ENCODE results near the gene MYBBP1A.
A peak's percentile ranks its signal among the peaks of the same experiment; 100 is the strongest.

The MYBBP1A gene

DNA sequence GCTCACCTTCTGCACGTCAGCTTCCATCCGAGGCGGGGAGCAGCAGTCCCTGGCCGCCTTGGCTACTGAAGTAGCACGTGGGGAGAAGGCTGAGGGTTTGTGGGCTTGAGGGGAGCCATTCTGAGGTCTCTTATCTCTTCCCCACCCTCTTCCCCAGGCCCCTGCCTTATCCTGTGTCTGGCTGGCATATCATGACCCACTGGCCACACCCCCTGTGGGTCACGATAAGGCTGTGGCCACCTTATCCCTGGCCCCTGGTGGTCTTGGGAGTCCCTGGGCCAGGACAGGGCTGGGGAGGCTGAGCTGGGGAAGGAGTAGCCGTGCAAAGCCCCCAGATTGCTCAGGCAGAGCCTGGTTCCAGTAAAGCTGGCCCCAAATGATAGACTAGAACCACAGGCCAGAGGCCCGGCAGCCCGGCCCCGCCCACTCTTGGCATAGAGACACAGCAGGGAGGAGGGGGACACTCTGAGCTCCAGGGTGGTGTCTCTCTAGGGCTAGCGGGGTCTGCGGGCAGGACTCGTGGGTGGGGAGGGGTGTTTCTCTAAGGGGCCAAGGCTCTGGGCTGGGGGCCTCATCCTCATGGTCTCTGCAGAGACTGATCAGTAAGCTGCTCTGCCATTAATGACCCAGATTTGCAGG lies 48.9 kb downstream of the MYBBP1A start:
- Mint-ChIP-seq H3K27me3 (peaks cover 0 to 47% of the 10 kb centered on the region in 2 donors), H3K36me3 (ENCODE audit: insufficient read depth) (no peaks in the 10 kb centered on the region), H3K4me3 (no peak overlapping the region), H3K9me3 (no peaks in the 10 kb centered on the region), H3K4me1 (ENCODE audit: low read depth in 2 of 2) (peaks cover 36% of the 10 kb centered on the region in 2 donors), H3K27ac (no peak overlapping the region)
- ATAC-seq (replicated peaks) (no peak), DNase-seq (no peak)

DNA sequence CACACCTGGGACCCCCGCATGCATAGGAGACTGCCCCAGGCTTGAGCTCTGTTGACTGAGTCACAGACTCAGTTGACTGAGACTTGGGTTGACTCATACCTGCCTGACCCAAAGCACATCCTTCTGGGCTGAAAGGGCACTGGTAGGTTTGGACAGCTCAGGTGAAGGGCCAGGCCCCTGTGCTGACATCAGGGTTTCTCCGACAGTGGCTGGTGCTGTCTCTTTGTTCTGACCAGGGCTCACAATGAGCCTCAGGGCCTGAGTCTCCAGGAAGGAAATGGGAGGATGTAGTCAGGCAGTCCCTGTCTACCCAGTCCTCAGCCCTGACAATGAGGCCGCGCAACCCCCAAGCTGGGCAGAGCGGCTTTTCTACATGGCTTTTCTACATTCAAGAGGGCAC lies 50.0 kb downstream of the MYBBP1A start:
- Mint-ChIP-seq H3K36me3 (ENCODE audit: insufficient read depth) (no peaks in the 10 kb centered on the region), H3K4me1 (ENCODE audit: low read depth in 2 of 2) (peaks cover 32 to 34% of the 10 kb centered on the region in 2 donors), H3K9me3 (no peaks in the 10 kb centered on the region), H3K27ac (peak overlapping the region; percentile 32 to 62), H3K4me3 (no peak overlapping the region), H3K27me3 (peaks cover 0 to 54% of the 10 kb centered on the region in 2 donors)
- no peak for ATAC-seq (replicated peaks)
- no peak for DNase-seq

- DNase-seq (no peak), ATAC-seq (replicated peaks) (peak; percentile 40)
- peak overlapping the region in 1 of 2 donors; percentile 22 for H3K27ac Mint-ChIP-seq
- H3K9me3 Mint-ChIP-seq: no peaks in the 10 kb centered on the region
- H3K4me1 Mint-ChIP-seq (ENCODE audit: low read depth in 2 of 2): peaks cover 35 to 36% of the 10 kb centered on the region in 2 donors
- H3K27me3 Mint-ChIP-seq: peaks cover 0 to 54% of the 10 kb centered on the region in 2 donors
- peak overlapping the region in 1 of 2 donors; percentile 7 for H3K4me3 Mint-ChIP-seq
- no peaks in the 10 kb centered on the region for H3K36me3 Mint-ChIP-seq (ENCODE audit: insufficient read depth)
Observed at GRCh38 chr17:4504188-4504587, 51.0 kb downstream of the MYBBP1A start.

DNA sequence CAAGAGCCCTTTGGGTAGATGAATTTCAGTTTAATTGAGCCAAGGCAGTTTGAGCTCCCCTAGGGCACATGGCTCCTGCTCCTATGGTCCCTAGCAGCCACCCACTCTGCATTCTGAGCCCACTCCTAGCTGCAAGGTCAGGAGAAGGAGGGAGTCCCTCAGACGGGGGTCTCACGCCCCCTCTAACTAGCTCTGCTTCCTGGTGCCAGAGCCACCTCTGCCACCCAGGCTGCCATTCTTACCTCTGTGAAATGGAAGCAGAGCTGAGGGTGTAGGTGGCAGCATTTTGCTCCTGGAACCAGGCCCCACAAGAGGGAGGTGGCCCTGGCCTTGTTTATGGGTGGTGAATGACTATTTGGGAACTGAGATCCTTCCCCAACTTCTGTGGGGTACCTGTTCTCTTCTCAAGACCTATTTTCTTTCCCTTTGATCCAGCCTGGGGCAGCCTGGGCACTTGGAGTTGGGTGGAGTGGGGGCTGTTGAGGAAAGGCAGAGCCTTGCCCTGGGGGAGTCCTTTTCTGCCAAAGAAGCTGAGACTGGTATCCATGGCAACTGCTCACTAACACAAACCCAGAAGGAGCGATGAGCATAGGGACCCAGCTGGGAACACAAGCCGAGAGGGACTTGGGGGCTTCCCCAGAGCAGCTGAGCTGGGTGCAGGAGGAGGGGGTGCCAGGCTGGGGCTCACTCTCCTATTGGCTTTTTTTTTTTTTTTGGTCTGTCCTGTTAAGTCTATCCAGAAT lies 51.7 kb downstream of the MYBBP1A start:
- H3K27me3 Mint-ChIP-seq: peaks cover 0 to 47% of the 10 kb centered on the region in 2 donors
- H3K4me3 Mint-ChIP-seq: no peak overlapping the region
- no peaks in the 10 kb centered on the region for H3K9me3 Mint-ChIP-seq
- H3K36me3 Mint-ChIP-seq (ENCODE audit: insufficient read depth): no peaks in the 10 kb centered on the region
- ATAC-seq (replicated peaks) (no peak), DNase-seq (no peak)
- H3K4me1 Mint-ChIP-seq (ENCODE audit: low read depth in 2 of 2): peaks cover 27 to 29% of the 10 kb centered on the region in 2 donors
- peak overlapping the region in 1 of 2 donors; percentile 22 for H3K27ac Mint-ChIP-seq

GRCh38 chr17:4502466-4503154 lies 52.6 kb downstream of the MYBBP1A start:
- DNase-seq: no peak
- Mint-ChIP-seq H3K4me3 (no peak overlapping the region), H3K4me1 (ENCODE audit: low read depth in 2 of 2) (peaks cover 24 to 27% of the 10 kb centered on the region in 2 donors), H3K27ac (no peak overlapping the region), H3K27me3 (peaks cover 0 to 47% of the 10 kb centered on the region in 2 donors), H3K36me3 (ENCODE audit: insufficient read depth) (no peaks in the 10 kb centered on the region), H3K9me3 (no peaks in the 10 kb centered on the region)
- ATAC-seq (replicated peaks): no peak

GRCh38 chr17:4501295-4501949 lies 53.8 kb downstream of the MYBBP1A start:
- Mint-ChIP-seq H3K36me3 (ENCODE audit: insufficient read depth) (no peaks in the 10 kb centered on the region), H3K27me3 (peaks cover 0 to 47% of the 10 kb centered on the region in 2 donors), H3K27ac (no peak overlapping the region), H3K4me3 (no peak overlapping the region), H3K4me1 (ENCODE audit: low read depth in 2 of 2) (peaks cover 24 to 27% of the 10 kb centered on the region in 2 donors), H3K9me3 (no peaks in the 10 kb centered on the region)
- no peak for ATAC-seq (replicated peaks)
- DNase-seq: no peak

DNA sequence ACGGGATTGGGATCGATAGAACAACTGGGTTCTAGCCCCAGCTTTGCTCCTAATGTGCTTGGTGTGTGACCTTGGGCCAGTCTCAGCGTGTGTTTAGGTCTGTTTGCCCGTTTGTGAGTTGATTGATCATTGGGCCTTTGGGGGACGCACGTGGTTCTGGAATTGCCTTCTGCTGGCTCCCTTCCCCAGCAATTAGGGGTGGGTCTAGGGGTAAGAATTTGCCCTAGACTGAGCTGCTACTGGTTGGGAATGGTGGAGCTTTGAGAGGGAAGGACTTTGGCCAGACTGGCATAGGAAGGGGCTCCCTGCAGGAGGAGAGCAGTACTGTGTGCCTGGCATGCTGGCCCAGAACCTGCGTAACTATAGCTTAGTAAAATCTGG lies 55.0 kb downstream of the MYBBP1A start:
- Mint-ChIP-seq H3K36me3 (ENCODE audit: insufficient read depth) (no peaks in the 10 kb centered on the region), H3K4me3 (peak overlapping the region; percentile 87 to 90), H3K4me1 (ENCODE audit: low read depth in 2 of 2) (peaks cover 24 to 25% of the 10 kb centered on the region in 2 donors), H3K27ac (no peak overlapping the region), H3K27me3 (peaks cover 0 to 44% of the 10 kb centered on the region in 2 donors), H3K9me3 (no peaks in the 10 kb centered on the region)
- DNase-seq (no peak), ATAC-seq (replicated peaks) (no peak)

DNA sequence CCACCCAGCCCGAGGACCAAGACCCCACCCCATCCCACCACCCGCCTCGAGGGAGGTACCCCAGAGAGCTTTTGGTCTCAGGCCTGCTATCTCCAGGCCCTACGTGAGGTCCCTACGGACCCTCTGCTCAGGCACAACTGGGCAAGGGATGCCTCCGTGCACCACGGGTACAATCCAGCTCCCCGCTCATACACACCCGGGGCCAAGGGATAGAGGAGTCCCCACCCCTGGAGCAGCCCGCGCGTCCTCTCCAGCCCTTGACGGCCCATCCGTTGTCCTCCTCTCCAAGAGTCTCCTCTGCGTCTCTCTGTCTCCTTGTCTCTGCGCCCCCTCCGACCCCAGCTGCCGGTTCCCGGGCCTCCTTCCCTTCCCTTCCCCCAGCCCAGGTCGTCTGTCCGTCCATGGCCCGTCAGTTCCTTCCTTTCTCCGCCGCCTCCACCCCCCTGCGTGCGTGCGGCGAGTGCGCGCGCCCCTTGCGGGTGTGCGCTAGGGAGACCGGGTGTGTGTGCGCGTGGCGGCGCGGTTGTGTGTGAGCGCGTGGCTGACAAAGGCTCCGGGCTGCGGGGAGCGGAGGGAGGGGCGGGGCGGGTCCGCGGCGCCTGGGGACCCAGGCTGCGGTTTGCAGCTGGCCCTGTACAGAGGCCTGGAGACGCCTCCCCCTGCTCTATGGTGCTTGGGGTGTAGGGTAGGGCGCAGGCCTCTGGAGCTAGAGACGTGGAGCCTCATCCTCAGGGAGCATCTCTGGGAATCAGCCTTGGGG lies 55.6 kb downstream of the MYBBP1A start:
- H3K27me3 Mint-ChIP-seq: peaks cover 0 to 38% of the 10 kb centered on the region in 2 donors
- peak overlapping the region; percentile 87 to 90 for H3K4me3 Mint-ChIP-seq
- no peaks in the 10 kb centered on the region for H3K9me3 Mint-ChIP-seq
- H3K36me3 Mint-ChIP-seq (ENCODE audit: insufficient read depth): no peaks in the 10 kb centered on the region
- peak; percentile 43 for ATAC-seq (replicated peaks)
- peaks cover 19 to 20% of the 10 kb centered on the region in 2 donors for H3K4me1 Mint-ChIP-seq (ENCODE audit: low read depth in 2 of 2)
- DNase-seq: peak in 2 of 3 experiments; percentile 10 to 24
- H3K27ac Mint-ChIP-seq: peak overlapping the region; percentile 72 to 75

DNA sequence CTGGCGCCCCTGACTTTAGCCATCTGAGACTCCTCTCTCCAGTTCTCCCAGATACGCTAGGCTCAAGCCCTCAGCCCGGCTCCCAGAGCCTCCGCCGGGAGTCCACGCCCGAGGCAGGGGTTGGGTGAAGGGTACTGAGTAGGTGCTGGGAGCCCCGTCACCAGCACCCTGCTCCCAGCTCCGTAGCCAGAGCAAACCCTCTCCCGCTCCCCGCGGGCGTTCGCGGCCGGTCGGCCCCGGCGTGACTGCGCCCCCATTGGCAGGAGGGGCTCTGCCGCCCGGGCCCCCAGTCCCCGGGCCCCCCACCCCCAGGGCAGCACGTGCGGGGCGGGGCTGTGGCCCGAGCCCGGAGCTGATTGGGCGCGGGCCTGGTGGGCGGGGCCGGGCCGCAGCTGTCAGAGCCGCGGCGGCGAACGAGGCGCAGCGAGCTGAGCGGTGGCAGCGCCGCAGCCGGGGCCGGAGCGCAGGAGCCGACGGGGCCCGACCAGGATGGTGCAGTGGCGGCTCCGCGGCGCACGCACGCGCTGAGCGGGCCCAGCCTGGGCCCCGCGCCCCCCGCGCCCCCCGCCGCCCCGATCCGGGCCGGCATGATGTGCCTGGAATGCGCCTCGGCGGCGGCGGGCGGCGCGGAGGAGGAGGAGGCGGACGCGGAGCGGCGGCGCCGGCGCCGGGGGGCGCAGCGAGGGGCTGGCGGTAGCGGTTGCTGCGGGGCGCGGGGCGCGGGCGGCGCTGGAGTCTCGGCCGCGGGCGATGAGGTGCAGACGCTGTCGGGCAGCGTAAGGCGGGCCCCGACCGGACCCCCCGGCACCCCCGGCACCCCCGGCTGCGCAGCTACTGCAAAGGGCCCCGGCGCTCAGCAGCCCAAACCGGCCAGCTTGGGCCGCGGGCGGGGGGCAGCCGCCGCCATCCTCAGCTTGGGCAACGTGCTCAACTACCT lies 56.5 kb downstream of the MYBBP1A start, which contains the start of gene SPNS2:
Gene SPNS2, plus strand, starts transcription at position 421 of the 937 bp plus-strand sequence. Its CDS starts 167 bp downstream, at position 588.
- DNase-seq (peak; percentile 34 to 57 (median 48)), ATAC-seq (replicated peaks) (peak; percentile 86)
- H3K4me3 Mint-ChIP-seq: peak within 1 kb of the TSS; percentile 87 to 90
- H3K27me3 Mint-ChIP-seq: peaks cover 0 to 30% of the 10 kb centered on the region in 2 donors
- no peaks in the 10 kb centered on the region for H3K9me3 Mint-ChIP-seq
- peak within 1 kb of the TSS; percentile 72 to 75 for H3K27ac Mint-ChIP-seq
- peaks cover 14 to 17% of the 10 kb centered on the region in 2 donors for H3K4me1 Mint-ChIP-seq (ENCODE audit: low read depth in 2 of 2)
- H3K36me3 Mint-ChIP-seq (ENCODE audit: insufficient read depth): no peaks in the 10 kb centered on the region

GRCh38 chr17:4497101-4497824 lies 57.9 kb downstream of the MYBBP1A start:
- H3K4me1 Mint-ChIP-seq (ENCODE audit: low read depth in 2 of 2): peaks cover 12 to 27% of the 10 kb centered on the region in 2 donors
- peak overlapping the region; percentile 50 to 51 for H3K4me3 Mint-ChIP-seq
- DNase-seq (no peak), ATAC-seq (replicated peaks) (no peak)
- H3K36me3 Mint-ChIP-seq (ENCODE audit: insufficient read depth): peaks cover 4% of the 10 kb centered on the region
- H3K27ac Mint-ChIP-seq: no peak overlapping the region
- H3K9me3 Mint-ChIP-seq: no peaks in the 10 kb centered on the region
- H3K27me3 Mint-ChIP-seq: peaks cover 0 to 15% of the 10 kb centered on the region in 2 donors

GRCh38 chr17:4492721-4493561 lies 62.2 kb downstream of the MYBBP1A start:
- DNase-seq: no peak
- Mint-ChIP-seq H3K4me3 (no peak overlapping the region), H3K9me3 (no peaks in the 10 kb centered on the region), H3K4me1 (ENCODE audit: low read depth in 2 of 2) (peaks cover 0 to 13% of the 10 kb centered on the region in 2 donors), H3K27me3 (no peaks in the 10 kb centered on the region), H3K27ac (no peak overlapping the region), H3K36me3 (ENCODE audit: insufficient read depth) (peaks cover 4% of the 10 kb centered on the region)
- no peak for ATAC-seq (replicated peaks)
